HG02852 (cell line): Measurements from ENCODE around the gene TFCP2.
A peak's percentile ranks its signal among the peaks of the same experiment; 100 is the strongest.
"Not testable (repeated sequence)": the region's sequence is repeated elsewhere in the genome, so short reads cannot be mapped to it uniquely, and the experiment has no call there.

ENCODE experiments used
- ATAC-seq: cut with Tn5 transposase; IDR thresholded peaks from one replicate; pipeline ENCODE4 v1.9.1; 2021; ENCODE audit warnings: mild to moderate bottlenecking, moderate library complexity; ENCODE audit not compliant: unreplicated experiment

The TFCP2 gene, protein sequence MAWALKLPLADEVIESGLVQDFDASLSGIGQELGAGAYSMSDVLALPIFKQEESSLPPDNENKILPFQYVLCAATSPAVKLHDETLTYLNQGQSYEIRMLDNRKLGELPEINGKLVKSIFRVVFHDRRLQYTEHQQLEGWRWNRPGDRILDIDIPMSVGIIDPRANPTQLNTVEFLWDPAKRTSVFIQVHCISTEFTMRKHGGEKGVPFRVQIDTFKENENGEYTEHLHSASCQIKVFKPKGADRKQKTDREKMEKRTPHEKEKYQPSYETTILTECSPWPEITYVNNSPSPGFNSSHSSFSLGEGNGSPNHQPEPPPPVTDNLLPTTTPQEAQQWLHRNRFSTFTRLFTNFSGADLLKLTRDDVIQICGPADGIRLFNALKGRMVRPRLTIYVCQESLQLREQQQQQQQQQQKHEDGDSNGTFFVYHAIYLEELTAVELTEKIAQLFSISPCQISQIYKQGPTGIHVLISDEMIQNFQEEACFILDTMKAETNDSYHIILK

DNA sequence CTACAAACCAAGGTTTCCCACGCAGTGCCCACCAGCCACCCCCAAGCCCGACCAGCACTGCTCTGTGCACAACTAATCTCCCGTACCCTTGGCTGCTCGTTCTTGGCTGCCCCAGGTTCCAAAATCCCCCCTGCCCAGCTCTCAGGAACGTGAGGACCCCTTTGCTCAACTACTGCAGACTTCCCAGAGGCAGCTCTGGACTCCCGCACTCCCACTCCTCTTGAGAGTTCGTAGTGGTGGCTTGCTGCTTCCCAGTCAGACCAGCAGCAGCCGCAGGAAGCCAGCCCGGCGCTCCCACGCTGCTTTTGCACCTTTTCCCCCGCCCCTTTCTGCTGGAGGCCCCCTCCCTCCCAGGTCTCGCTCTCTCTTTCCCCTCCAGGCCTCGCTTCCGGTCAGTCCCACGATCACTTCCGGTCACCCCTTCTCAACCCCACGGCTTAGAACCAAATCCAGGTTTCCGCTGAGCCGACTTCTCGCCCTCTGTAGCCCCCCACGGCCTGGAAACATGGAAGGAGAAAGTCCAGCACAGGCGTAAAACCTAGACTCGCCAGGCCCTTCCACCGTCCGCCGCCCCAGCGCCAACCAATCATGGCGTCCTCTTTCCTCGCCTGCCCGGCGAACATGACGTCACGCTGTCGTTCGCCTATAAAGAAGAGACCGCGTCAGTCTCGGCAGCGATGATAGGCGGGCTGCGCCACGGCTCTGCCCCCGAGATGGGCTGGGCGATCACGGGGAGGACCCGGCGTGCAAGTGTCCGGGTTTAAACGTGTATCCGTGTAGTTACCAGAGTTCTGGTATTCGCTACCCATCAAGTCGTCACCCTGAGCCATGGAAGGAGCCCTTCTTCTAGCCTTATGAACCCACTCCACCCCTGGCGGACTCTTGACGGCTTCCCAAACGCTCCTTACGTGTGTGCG is at the start of gene TFCP2:
TFCP2 (minus strand) TSS at position 621 of the 917 bp plus-strand sequence. CDS start 713 bp downstream, outside the sequence.
- ATAC-seq, result peak; percentile 96

DNA sequence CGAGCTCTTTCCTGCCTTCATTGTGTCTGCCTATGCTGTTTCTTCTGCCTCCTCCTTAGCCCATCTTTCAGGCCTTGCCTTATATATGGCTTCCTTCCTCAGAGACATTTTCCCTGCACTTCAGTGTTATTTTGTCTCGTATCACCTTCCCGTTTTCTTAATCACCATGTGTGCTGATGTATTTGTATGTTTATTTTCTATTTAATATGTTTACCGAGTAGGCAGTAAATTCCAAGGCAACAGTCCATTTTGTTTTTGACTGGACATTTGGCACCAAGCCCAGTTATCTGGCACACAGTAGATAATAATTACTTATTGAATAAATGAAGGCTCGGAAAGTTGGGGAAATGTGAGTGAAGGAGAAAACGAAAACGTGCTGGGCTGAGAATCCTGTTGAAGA is 49.5 kb upstream of the TFCP2 start:
- ATAC-seq, result no peak

GRCh38 chr12:51219857-51220256 is 46.9 kb upstream of the TFCP2 start:
- ATAC-seq, result not testable (repeated sequence)

DNA sequence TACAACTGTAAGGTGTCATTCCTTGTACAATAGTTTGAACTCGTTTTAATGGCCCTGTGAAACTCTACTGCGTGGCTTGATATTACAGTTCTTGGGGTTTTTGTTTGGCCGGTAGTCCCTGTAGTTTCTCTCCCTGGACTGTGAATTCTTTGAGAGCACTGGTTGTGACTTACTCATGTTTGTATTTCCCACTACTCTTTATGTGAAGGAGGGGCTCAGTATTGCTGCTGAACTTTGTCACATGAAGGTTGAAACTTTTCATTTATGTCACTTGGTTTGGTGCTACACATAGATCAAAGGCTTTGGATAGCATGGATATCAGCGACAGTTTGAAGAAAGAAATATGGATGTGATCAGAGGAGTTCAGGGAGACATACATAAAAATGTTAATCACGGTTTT is 46.4 kb upstream of the TFCP2 start:
- no peak for ATAC-seq

DNA sequence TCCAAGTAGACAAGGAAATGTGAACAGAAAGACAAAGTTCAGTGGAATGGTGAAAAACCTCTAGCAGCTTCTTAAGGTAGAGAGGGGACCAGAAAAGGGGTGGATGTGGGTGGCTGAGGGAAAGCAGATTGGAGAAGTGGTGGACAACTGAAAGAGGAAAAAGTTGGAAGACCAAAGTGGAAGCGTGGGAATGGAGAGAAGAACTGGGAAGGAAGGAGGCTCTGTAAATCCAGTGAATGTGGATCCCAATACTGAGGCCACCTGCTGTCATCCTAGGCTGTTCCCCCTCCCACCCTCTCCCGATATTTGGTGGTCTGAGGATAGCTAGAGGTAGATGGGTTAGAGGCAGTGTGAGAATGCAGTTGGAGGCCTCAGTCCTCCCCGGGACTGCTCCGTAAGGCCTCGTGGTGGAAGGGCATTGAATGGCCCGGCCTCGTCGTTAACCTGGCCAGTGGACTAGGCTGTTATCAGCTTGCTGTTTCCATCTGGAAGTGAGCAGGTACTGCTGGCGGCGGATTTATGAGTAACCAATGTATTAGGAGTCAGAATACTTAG is 45.7 kb upstream of the TFCP2 start:
- ATAC-seq, result no peak

GRCh38 chr12:51217968-51218606 is 45.2 kb upstream of the TFCP2 start, which contains the start of gene POU6F1:
TSS of gene POU6F1 (minus strand) at chr12:51218062. CDS start at chr12:51206836, 11,226 bp downstream.
- ATAC-seq, result peak; percentile 64

DNA sequence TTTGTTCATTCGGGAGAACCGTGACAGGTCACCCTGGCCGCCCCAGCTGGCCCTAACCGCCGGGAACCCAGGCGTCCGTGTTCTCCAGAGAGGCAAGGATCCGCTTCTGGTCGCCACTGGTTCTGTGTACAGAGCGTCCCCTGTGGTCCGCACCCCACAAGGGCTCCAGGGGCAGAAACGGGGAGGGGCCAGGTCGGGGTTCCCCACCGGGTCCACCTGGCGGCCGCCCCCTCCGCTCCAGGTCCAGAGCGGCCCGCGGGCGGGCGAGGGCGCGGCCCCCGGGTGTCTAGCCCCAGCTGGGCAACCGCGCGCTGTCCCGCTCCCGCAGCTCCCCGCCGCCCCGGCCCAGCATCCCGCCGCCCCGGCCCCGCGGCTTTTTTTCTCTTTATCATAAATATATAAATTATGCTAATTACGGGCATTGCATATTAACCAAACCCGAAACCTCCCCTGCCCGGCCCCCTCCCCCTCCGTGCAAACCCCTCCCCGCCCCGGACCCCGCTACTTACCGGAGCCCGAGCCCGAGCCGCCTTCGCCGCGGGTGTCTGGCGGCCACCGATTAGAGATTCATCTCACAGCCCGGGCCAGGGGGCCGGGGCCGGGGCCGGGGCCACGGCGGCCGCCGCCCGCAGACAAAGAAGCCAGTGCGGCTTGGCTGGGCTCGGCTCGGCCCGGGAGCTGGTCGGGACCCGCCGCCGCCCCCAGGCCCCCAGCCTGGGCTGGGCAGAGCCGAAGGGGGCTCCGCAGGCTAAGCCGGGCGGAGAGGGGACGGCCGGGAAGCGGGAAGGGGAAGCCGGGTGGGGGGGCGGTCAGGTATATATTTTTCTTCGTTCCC is 44.4 kb upstream of the TFCP2 start:
- peak; percentile 56 for ATAC-seq

DNA sequence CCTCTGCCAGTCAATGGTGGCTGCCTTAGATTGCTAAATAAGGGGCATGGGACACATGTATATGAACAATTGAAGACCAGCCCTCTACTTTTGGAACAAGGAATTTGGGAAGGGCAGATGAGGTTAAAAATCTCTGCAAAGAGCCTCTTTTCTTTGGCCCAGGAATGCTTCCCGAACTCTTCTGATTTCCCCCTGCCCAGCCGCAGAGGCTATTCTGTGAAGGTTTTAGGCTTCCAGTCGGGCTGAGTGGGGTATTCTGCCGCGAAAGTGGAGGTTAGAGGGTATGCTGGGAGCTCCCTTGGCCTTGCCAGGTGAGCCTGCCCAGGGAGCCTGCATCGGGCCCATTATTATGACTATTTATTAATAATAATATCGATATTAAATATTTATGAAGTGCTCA is 43.7 kb upstream of the TFCP2 start:
- ATAC-seq, result no peak

- no peak for ATAC-seq
Observed at GRCh38 chr12:51214895-51215294, 42.0 kb upstream of the TFCP2 start.

DNA sequence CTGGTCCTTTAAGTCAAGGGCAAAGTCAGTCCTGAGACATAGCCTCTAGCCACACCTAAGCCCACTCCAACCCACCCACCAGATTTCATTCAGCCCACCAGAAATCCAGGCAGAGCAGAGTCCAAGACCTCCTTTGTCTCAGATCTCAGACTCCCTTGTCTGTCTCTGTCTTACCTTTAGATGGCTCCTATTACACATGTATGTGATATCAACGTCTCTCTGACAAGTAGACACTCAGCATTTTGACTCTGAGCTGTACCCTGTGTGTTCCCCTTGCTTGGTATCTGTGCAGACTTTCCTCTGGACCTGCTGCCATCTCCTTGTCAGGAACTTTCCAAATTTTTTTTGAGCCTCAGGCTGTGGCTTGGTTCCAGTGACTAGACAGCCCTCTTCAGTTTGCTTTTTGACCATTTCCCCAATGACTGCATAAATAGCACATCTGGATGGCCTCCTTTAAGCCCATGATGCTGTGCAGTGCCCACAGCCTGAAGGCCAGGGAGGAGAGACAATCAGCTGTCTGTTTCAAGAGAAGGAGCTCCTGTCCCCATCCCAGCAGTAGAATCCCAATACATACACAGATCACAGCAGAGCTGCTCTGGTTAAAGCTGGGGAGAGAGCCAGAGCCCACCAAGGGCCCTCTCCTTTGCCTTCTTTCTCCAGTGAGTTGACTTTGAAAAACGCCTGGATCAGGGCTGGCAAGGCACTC is 37.9 kb upstream of the TFCP2 start:
- ATAC-seq, result no peak

DNA sequence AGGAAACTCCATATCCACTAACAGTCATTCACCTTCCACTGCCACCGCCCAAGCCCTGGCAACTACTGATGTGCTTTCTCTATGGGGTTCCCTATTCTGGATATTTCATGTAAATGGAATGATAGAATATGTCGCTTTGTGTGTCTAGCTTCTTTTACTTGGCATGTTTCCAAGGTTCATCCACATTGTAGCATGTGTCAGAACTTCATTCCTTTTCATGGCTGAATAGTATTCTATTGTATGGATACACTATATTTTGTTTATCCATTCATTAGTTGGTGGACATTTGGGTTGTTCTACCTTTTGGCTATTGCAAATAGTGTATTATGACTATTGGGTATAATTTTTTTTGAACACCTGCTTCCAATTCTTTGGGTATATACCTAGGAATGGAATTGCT is 36.3 kb upstream of the TFCP2 start:
- ATAC-seq, result no peak

DNA sequence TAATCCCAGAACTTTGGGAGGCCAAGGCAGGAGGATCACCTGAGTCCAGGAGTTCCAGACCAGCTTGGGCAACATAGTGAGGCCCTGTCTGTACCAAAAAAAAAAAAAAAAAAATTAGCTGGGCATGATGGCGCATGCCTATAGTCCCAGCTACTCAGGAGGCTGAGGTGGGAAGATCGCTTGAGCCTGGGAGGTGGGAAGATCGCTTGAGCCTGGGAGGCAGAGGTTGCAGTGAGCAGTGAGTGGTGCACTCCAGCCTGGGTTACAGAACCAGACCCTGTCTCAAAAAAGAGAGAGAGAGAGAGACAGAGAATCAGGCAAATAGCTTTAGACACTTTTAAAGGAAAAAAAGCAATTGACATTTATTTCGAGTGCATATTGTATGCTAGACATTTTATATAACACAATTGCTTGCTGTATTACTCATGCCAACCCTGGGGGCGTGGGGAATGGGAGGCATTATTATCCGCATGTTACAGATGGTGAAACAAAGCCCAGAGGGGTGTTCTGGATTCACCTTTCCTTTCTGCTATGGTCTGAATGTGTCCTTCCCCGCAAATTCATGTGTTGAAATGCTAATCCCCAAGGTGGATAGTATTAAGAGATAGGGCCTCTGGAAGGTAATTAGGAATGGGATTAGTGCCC is 35.2 kb upstream of the TFCP2 start:
- no peak for ATAC-seq

DNA sequence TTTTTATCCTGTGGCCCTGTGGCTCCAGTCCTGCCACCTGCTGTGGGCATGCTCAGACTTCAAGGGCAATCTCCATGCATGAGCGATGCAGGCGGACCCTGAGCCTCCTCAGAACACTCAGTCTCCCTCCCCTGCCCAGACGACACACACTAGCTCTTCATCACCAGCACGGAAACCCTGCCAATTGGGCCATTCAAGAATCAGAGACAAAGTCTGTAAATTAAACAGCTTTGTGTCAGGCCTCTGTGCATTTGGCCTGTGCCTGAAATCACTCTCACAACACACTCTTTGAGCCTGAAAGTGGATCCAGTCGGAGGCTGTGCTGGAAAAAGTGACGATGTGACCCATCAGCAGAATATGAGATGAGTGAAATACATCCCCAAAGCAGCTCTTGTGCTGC is 32.4 kb upstream of the TFCP2 start:
- no peak for ATAC-seq

DNA sequence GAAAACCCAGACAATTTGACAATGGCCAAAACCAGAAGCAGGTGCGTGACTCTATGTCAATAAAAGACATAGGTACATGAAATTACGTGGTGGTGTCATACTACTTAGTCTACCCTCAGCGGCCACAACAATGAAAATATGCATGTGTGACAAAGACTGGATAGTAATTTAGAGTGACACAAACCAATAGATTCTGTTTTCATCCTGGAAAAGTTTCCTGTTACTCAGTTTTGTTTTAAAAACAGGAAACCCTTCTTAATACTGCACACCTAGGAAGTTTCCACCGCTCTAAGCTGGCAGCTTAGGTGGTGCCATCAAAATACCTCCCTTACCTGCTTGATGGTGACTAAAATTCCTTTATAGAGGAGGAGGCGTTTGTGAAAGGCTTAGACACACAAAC is 29.8 kb upstream of the TFCP2 start:
- ATAC-seq, result no peak

DNA sequence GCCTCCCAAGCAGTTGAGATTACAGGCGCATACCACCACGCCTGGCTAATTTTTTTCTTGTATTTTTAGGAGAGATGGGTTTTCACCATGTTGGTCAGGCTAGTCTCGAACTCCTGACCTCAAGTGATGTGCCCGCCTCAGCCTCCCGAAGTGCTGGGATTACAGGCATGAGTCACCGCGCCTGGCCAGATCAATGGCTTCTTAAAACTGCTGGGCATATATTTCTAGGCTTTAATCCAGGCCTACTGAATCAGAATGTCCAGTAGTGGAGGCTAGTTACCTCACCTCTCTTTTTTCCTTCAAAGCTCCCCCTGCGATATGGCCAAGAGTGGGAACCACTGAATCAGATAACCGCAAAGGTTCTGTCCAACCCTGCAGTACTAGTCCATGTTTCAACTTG is 27.9 kb upstream of the TFCP2 start:
- no peak for ATAC-seq

DNA sequence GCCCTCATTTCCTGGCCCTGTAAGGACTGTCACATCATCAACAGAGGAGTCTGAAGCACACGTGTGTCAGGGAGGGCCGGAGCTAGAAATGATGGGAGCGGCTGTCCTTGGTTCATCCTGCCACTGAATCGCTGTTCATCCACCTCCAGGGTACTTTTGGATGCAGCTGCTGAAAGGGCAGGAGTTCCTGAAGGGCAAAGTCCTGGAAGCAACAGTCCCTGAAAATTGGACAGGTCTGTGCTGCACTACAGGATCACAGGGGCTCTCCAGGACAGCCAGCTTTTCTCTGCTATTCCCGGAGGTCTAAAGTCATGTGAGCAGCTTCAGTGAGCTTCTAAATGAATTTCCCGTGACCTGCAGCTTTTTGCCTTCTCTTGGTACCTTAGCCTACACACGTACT is 27.2 kb upstream of the TFCP2 start:
- no peak for ATAC-seq

GRCh38 chr12:51199366-51199945 is 26.5 kb upstream of the TFCP2 start:
- no peak for ATAC-seq

GRCh38 chr12:51198568-51199365 is 25.8 kb upstream of the TFCP2 start:
- no peak for ATAC-seq
